GM23338 (cell line): ENCODE measurements around the gene ACOT13.

Experiments
- CREB1 ChIP-seq: fragments of 250-450 bp; sonication (Bioruptor Pico); IDR thresholded peaks from 2 replicates; pipeline ENCODE4 v1.5.0; 2020; ENCODE audit warnings: low read depth, mild to moderate bottlenecking, moderate library complexity
- EZH2 ChIP-seq: fragments of 200-600 bp; sonication (generic); IDR thresholded peaks from one replicate; pipeline ENCODE4 v1.8.0; 2017; ENCODE audit warnings: antibody characterized with exemption, mild to moderate bottlenecking, low read depth; ENCODE audit not compliant: unreplicated experiment
- EZH2phosphoT487 ChIP-seq: fragments of 200-600 bp; sonication (generic); IDR thresholded peaks from one replicate; pipeline ENCODE4 v1.8.1; 2018; ENCODE audit warnings: antibody characterized with exemption; ENCODE audit not compliant: unreplicated experiment
- JUNB ChIP-seq: IDR thresholded peaks from one replicate; pipeline ENCODE4 v1.6.1; 2016; ENCODE audit warnings: antibody characterized with exemption; ENCODE audit not compliant: unreplicated experiment
- POLR2AphosphoS5 ChIP-seq: IDR thresholded peaks from 2 replicates; pipeline ENCODE4 v1.6.1; 2016; ENCODE audit warnings: antibody characterized with exemption, low read depth
- STAT1 ChIP-seq: IDR thresholded peaks from one replicate; pipeline ENCODE4 v1.6.1; 2016; ENCODE audit warnings: antibody characterized with exemption; ENCODE audit not compliant: unreplicated experiment
- ZNF114 ChIP-seq: fragments of 250-450 bp; sonication (Bioruptor Pico); IDR thresholded peaks from 2 replicates; pipeline ENCODE4 v1.5.0; 2020; ENCODE audit warnings: mild to moderate bottlenecking, moderate library complexity
- TF ChIP-seq, protein P1 (sequence below): IDR thresholded peaks from 2 replicates; pipeline ENCODE4 v1.6.1; 2016; ENCODE audit warnings: antibody characterized with exemption
- TF ChIP-seq, protein P2 (sequence below), 2 experiments: fragments of 200-600 bp in 1 of 2; sonication (generic) in 1 of 2; conservative IDR thresholded peaks; 2 replicates each; pipeline versions ENCODE4 v1.5.1 to v1.6.1; 2016 to 2017; ENCODE audit warnings: antibody characterized with exemption in 2 of 2, low read depth in 2 of 2, mild to moderate bottlenecking in 2 of 2, moderate library complexity in 1 of 2
- TF ChIP-seq, protein P3 (sequence below): IDR thresholded peaks from one replicate; pipeline ENCODE4 v1.6.1; 2018; ENCODE audit warnings: antibody characterized with exemption; ENCODE audit not compliant: unreplicated experiment

DNA sequence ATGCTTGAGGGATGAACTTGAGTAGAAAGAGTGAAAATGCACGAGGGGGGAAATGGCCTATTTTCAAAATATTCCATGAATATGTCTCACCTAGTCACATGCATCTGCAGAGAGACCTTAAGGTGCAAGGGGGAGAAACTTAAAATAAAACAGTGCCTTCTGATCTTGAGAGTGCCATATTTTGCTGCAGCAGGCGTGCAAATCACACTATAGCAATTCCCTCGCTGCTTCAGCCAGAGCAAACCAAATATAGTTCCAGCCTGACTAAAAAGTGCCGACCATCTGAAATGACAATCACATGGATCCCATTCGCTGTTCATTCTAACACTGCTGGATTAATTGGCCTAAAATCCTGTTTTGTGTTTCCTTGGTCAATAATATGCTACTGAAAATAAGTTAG, 47.2 kb upstream of the ACOT13 start:
- TF ChIP-seq EZH2 (no peak), POLR2AphosphoS5 (no peak), CREB1 (CRISPR knock-in tag) (no peak), EZH2phosphoT487 (no peak), ZNF114 (no peak), JUNB (no peak), STAT1 (no peak)
- TF ChIP-seq, protein P1, sequence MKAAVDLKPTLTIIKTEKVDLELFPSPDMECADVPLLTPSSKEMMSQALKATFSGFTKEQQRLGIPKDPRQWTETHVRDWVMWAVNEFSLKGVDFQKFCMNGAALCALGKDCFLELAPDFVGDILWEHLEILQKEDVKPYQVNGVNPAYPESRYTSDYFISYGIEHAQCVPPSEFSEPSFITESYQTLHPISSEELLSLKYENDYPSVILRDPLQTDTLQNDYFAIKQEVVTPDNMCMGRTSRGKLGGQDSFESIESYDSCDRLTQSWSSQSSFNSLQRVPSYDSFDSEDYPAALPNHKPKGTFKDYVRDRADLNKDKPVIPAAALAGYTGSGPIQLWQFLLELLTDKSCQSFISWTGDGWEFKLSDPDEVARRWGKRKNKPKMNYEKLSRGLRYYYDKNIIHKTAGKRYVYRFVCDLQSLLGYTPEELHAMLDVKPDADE, result no peak
- TF ChIP-seq, protein P2, sequence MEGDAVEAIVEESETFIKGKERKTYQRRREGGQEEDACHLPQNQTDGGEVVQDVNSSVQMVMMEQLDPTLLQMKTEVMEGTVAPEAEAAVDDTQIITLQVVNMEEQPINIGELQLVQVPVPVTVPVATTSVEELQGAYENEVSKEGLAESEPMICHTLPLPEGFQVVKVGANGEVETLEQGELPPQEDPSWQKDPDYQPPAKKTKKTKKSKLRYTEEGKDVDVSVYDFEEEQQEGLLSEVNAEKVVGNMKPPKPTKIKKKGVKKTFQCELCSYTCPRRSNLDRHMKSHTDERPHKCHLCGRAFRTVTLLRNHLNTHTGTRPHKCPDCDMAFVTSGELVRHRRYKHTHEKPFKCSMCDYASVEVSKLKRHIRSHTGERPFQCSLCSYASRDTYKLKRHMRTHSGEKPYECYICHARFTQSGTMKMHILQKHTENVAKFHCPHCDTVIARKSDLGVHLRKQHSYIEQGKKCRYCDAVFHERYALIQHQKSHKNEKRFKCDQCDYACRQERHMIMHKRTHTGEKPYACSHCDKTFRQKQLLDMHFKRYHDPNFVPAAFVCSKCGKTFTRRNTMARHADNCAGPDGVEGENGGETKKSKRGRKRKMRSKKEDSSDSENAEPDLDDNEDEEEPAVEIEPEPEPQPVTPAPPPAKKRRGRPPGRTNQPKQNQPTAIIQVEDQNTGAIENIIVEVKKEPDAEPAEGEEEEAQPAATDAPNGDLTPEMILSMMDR (conservative IDR thresholded peaks at IDR 0.05; ENCODE audit: low read depth in 2 of 2), result no peak
- TF ChIP-seq, protein P3, sequence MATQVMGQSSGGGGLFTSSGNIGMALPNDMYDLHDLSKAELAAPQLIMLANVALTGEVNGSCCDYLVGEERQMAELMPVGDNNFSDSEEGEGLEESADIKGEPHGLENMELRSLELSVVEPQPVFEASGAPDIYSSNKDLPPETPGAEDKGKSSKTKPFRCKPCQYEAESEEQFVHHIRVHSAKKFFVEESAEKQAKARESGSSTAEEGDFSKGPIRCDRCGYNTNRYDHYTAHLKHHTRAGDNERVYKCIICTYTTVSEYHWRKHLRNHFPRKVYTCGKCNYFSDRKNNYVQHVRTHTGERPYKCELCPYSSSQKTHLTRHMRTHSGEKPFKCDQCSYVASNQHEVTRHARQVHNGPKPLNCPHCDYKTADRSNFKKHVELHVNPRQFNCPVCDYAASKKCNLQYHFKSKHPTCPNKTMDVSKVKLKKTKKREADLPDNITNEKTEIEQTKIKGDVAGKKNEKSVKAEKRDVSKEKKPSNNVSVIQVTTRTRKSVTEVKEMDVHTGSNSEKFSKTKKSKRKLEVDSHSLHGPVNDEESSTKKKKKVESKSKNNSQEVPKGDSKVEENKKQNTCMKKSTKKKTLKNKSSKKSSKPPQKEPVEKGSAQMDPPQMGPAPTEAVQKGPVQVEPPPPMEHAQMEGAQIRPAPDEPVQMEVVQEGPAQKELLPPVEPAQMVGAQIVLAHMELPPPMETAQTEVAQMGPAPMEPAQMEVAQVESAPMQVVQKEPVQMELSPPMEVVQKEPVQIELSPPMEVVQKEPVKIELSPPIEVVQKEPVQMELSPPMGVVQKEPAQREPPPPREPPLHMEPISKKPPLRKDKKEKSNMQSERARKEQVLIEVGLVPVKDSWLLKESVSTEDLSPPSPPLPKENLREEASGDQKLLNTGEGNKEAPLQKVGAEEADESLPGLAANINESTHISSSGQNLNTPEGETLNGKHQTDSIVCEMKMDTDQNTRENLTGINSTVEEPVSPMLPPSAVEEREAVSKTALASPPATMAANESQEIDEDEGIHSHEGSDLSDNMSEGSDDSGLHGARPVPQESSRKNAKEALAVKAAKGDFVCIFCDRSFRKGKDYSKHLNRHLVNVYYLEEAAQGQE, result no peak
